ENCODE data around the gene FLVCR1.

DNA sequence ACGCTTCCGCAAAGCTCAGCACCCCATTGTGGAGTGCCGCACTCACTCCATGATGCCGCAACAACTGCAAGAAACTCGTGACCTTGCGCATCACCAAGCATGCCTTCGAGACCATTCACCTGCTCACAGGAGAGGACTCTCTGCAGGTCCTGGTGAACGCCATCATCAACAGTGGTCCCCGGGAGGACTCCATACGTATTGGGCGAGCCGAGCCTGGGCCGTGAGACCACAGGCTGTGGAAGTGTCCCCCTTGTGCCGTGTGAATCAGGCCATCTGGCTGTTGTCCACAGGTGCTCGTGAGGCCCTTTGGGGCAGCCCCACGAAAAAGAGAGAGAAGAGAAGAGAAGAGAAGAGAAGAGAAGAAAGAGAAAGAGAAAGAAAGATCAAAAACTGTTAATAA, 33.9 kb upstream of the FLVCR1 start:
- TF ChIP-seq, protein P1, sequence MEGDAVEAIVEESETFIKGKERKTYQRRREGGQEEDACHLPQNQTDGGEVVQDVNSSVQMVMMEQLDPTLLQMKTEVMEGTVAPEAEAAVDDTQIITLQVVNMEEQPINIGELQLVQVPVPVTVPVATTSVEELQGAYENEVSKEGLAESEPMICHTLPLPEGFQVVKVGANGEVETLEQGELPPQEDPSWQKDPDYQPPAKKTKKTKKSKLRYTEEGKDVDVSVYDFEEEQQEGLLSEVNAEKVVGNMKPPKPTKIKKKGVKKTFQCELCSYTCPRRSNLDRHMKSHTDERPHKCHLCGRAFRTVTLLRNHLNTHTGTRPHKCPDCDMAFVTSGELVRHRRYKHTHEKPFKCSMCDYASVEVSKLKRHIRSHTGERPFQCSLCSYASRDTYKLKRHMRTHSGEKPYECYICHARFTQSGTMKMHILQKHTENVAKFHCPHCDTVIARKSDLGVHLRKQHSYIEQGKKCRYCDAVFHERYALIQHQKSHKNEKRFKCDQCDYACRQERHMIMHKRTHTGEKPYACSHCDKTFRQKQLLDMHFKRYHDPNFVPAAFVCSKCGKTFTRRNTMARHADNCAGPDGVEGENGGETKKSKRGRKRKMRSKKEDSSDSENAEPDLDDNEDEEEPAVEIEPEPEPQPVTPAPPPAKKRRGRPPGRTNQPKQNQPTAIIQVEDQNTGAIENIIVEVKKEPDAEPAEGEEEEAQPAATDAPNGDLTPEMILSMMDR (IDR thresholded peaks at IDR 0.05) = no peak
- no peak for TF ChIP-seq POLR2AphosphoS5 (IDR thresholded peaks at IDR 0.05)
